Loucy (cell line): ENCODE results near the gene ART4.

ENCODE experiments used
- H2AFZ ChIP-seq: fragments of 200-600 bp; sonication (generic); 2 replicates; pipeline ENCODE4 v1.6.0; 2016; ENCODE audit warnings: antibody characterized with exemption, mild to moderate bottlenecking, low read length, moderate library complexity
- H3F3A ChIP-seq: fragments of 200-600 bp; 2 replicates; pipeline ENCODE4 v1.6.0; 2016; ENCODE audit warnings: antibody characterized with exemption, low read depth, mild to moderate bottlenecking
- H3K27me3 ChIP-seq: fragments of 200-600 bp; sonication (generic); 2 replicates; pipeline ENCODE4 v1.6.1; 2014; ENCODE audit warnings: low read length, mild to moderate bottlenecking; ENCODE audit not compliant: insufficient read depth, poor library complexity, severe bottlenecking
- H3K36me3 ChIP-seq: fragments of 200-600 bp; sonication (generic); 2 replicates; pipeline ENCODE4 v1.6.1; 2016; ENCODE audit warnings: low read length; ENCODE audit not compliant: insufficient read depth
- H3K4me1 ChIP-seq: fragments of 200-600 bp; sonication (generic); 2 replicates; pipeline ENCODE4 v1.5.1; 2014; ENCODE audit warnings: low read length, mild to moderate bottlenecking; ENCODE audit not compliant: insufficient read depth, poor library complexity, severe bottlenecking
- H3K4me2 ChIP-seq: fragments of 200-600 bp; sonication (generic); 2 replicates; pipeline ENCODE4 v1.6.0; 2014; ENCODE audit warnings: antibody characterized with exemption, low read length, low read depth, mild to moderate bottlenecking; ENCODE audit not compliant: poor library complexity, severe bottlenecking
- H3K4me3 ChIP-seq: fragments of 200-600 bp; sonication (generic); 2 replicates; pipeline ENCODE4 v1.5.1; 2014; ENCODE audit warnings: low read length, mild to moderate bottlenecking, mixed read lengths; ENCODE audit not compliant: poor library complexity, severe bottlenecking
- H3K79me2 ChIP-seq: fragments of 200-600 bp; sonication (generic); 2 replicates; pipeline ENCODE4 v1.6.1; 2014; ENCODE audit warnings: low read length; ENCODE audit not compliant: insufficient read depth
- H3K9ac ChIP-seq: fragments of 200-600 bp; sonication (generic); 2 replicates; pipeline ENCODE4 v1.6.0; 2014; ENCODE audit warnings: mild to moderate bottlenecking, low read depth, low read length, moderate library complexity; ENCODE audit not compliant: poor library complexity, severe bottlenecking
- H3K9me2 ChIP-seq: fragments of 200-600 bp; sonication (generic); replicated peaks from 2 replicates; pipeline ENCODE4 v1.6.1; 2016; ENCODE audit warnings: low read depth, low read length, mixed read lengths
- H3K9me3 ChIP-seq: fragments of 200-600 bp; sonication (generic); 2 replicates; pipeline ENCODE4 v1.6.1; 2014; ENCODE audit warnings: mild to moderate bottlenecking, antibody characterized with exemption, low read length, low read depth; ENCODE audit not compliant: insufficient read depth
- H4K20me1 ChIP-seq: fragments of 200-600 bp; sonication (generic); 2 replicates; pipeline ENCODE4 v1.6.0; 2014; ENCODE audit warnings: antibody characterized with exemption, low read length, mild to moderate bottlenecking; ENCODE audit not compliant: insufficient read depth, poor library complexity, severe bottlenecking
- CTCF ChIP-seq: fragments of 200-600 bp; sonication (generic); conservative IDR thresholded peaks from 2 replicates; pipeline ENCODE4 v1.5.1; 2014; ENCODE audit warnings: mild to moderate bottlenecking, antibody characterized with exemption, low read length
- EZH2phosphoT487 ChIP-seq: fragments of 200-600 bp; IDR thresholded peaks from 2 replicates; pipeline ENCODE4 v1.6.1; 2018; ENCODE audit warnings: antibody characterized with exemption, mild to moderate bottlenecking, moderate library complexity, borderline replicate concordance

The ART4 gene

GRCh38 chr12:14845350-14845750 lies 2.0 kb upstream of the ART4 start:
- Histone ChIP-seq H2AFZ (peak overlapping the region; percentile 58), H3K4me2 (no peak overlapping the region)
- TF ChIP-seq EZH2phosphoT487 (no peak), CTCF (peak; percentile 95)

GRCh38 chr12:14844401-14844800 lies 1.1 kb upstream of the ART4 start:
- H4K20me1 ChIP-seq: no peaks in the 10 kb centered on the region
- TF ChIP-seq EZH2phosphoT487 (no peak), CTCF (no peak)
- no peak overlapping the region for H3K4me3 ChIP-seq
- H3K79me2 ChIP-seq: no peaks in the 10 kb centered on the region
- H3K4me2 ChIP-seq: no peak overlapping the region
- peaks cover 4% of the 10 kb centered on the region for H3K27me3 ChIP-seq
- no peaks in the 10 kb centered on the region for H3F3A ChIP-seq
- no peaks in the 10 kb centered on the region for H3K36me3 ChIP-seq
- H3K9me2 ChIP-seq: no peaks in the 10 kb centered on the region
- H3K9me3 ChIP-seq: no peaks in the 10 kb centered on the region
- H3K4me1 ChIP-seq: peaks cover 16% of the 10 kb centered on the region
- no peak overlapping the region for H3K9ac ChIP-seq
- no peak overlapping the region for H2AFZ ChIP-seq

More at GRCh38 chr12:14845350-14845750, 2.0 kb upstream of the ART4 start:
- no peaks in the 10 kb centered on the region for H3K27me3 ChIP-seq
- H3K9me3 ChIP-seq: no peaks in the 10 kb centered on the region
- H3K9ac ChIP-seq: no peak overlapping the region
- H3K4me3 ChIP-seq: no peak overlapping the region
- no peaks in the 10 kb centered on the region for H3K36me3 ChIP-seq
- no peaks in the 10 kb centered on the region for H3K9me2 ChIP-seq
- H4K20me1 ChIP-seq: no peaks in the 10 kb centered on the region
- no peaks in the 10 kb centered on the region for H3F3A ChIP-seq
- no peaks in the 10 kb centered on the region for H3K79me2 ChIP-seq
- H3K4me1 ChIP-seq: peaks cover 16% of the 10 kb centered on the region

GRCh38 chr12:14842315-14842714 lies 1.0 kb downstream of the ART4 start:
- no peak overlapping the region for H2AFZ ChIP-seq
- no peak overlapping the region for H3K9ac ChIP-seq
- H3K27me3 ChIP-seq: peaks cover 8% of the 10 kb centered on the region
- no peaks in the 10 kb centered on the region for H3K79me2 ChIP-seq
- H3K4me1 ChIP-seq: peaks cover 16% of the 10 kb centered on the region
- H4K20me1 ChIP-seq: no peaks in the 10 kb centered on the region
- no peaks in the 10 kb centered on the region for H3K36me3 ChIP-seq
- no peaks in the 10 kb centered on the region for H3K9me2 ChIP-seq
- H3K9me3 ChIP-seq: no peaks in the 10 kb centered on the region
- H3K4me3 ChIP-seq: no peak overlapping the region
- no peak overlapping the region for H3K4me2 ChIP-seq
- TF ChIP-seq EZH2phosphoT487 (no peak), CTCF (no peak)
- no peaks in the 10 kb centered on the region for H3F3A ChIP-seq
